GM21381 (cell line): ENCODE data around the gene LRP1-AS.

Experiments
- ATAC-seq: cut with Tn5 transposase; IDR thresholded peaks from one replicate; pipeline ENCODE4 v1.9.1; 2021; ENCODE audit warnings: mild to moderate bottlenecking, moderate library complexity; ENCODE audit not compliant: unreplicated experiment

The LRP1-AS gene

DNA sequence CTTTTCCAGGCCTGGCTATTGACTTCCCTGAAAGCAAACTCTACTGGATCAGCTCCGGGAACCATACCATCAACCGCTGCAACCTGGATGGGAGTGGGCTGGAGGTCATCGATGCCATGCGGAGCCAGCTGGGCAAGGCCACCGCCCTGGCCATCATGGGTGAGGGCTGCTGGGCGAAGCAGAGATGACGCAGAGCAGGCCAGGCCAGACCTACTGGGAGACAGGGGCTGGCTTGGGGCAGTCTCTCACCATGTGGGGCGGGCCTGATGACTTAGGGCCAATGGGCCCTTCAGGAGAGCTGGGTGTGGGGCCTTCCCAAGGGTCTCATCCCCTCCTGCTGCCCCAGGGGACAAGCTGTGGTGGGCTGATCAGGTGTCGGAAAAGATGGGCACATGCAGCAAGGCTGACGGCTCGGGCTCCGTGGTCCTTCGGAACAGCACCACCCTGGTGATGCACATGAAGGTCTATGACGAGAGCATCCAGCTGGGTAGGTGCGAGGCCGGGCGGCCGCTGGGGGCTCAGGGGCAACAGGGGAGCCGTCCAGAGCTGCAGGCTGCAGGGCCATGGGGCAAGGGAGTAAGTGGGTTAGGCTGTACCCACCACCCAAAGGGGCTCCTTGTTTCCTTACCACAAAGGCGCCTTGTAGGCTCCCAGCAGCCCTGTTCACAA, 33.0 kb upstream of the LRP1-AS start:
- ATAC-seq = no peak

DNA sequence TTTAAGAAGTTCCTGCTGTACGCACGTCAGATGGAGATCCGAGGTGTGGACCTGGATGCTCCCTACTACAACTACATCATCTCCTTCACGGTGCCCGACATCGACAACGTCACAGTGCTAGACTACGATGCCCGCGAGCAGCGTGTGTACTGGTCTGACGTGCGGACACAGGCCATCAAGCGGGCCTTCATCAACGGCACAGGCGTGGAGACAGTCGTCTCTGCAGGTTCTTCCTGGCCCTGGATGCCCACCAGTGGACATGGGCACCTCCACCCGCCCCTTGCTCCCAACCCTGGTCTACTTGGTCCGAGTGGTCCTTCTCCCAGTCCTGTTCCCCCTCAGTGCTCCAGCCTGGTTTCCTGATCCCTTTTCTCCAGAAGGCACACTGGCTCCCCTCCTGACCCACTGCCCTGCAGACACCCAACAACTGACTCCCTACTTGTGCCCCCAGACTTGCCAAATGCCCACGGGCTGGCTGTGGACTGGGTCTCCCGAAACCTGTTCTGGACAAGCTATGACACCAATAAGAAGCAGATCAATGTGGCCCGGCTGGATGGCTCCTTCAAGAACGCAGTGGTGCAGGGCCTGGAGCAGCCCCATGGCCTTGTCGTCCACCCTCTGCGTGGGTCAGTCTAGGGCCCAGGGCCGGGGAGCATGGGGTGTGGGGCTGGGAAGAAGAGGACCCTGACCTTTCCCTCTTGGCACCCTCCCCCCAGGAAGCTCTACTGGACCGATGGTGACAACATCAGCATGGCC, 32.1 kb upstream of the LRP1-AS start:
- ATAC-seq = no peak

DNA sequence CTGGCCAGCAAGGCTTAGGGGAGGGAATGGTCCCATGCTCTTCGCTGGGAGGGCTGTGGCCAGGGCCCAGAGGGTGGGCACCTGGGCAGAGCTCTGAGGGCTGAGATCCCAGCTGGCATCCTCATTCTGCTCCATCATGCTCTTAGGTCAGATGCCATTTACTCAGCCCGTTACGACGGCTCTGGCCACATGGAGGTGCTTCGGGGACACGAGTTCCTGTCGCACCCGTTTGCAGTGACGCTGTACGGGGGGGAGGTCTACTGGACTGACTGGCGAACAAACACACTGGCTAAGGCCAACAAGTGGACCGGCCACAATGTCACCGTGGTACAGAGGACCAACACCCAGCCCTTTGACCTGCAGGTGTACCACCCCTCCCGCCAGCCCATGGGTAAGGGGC, 30.8 kb upstream of the LRP1-AS start:
- no peak for ATAC-seq

DNA sequence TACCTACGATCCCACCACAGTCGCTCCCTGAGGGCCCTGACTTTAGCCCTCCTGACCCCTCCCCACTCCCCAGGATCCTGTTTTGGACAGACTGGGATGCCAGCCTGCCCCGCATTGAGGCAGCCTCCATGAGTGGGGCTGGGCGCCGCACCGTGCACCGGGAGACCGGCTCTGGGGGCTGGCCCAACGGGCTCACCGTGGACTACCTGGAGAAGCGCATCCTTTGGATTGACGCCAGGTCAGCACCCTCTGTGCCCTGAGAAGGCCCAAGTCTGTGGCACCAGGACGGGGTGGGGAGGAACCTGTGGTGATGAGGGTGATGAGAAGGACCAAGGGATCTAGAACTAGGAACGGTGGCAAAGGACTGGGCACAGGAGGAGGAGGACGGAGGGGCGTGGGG, 29.9 kb upstream of the LRP1-AS start:
- ATAC-seq = no peak

DNA sequence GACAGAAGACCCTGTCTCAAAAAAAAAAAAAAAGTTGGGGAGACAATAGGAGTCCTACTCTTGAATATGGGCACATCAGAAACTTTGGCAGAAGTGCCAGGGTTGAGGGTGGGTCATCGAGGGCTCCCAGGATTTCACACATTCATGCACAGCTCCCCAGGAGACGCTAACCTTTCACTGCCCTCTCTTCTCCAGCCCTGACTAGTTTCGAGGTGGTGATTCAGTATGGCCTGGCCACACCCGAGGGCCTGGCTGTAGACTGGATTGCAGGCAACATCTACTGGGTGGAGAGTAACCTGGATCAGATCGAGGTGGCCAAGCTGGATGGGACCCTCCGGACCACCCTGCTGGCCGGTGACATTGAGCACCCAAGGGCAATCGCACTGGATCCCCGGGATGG, 29.4 kb upstream of the LRP1-AS start:
- ATAC-seq = no peak

DNA sequence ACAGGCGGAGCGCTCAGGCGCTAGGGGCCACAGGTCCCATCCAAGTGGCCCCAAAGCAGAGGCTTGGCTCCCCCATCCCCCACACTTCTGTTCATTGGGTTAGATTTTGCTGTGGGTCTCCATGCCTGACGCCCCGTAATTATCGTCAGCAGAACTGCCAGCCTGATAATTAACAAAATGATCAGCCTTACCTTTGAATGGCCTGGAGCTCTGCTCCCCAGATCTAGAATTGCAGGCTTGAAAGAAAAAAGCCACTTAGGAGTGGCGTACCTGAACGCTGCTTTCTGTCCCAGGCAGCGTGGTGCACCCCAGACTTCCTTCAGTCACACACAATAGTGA, 28.7 kb upstream of the LRP1-AS start:
- ATAC-seq = no peak

DNA sequence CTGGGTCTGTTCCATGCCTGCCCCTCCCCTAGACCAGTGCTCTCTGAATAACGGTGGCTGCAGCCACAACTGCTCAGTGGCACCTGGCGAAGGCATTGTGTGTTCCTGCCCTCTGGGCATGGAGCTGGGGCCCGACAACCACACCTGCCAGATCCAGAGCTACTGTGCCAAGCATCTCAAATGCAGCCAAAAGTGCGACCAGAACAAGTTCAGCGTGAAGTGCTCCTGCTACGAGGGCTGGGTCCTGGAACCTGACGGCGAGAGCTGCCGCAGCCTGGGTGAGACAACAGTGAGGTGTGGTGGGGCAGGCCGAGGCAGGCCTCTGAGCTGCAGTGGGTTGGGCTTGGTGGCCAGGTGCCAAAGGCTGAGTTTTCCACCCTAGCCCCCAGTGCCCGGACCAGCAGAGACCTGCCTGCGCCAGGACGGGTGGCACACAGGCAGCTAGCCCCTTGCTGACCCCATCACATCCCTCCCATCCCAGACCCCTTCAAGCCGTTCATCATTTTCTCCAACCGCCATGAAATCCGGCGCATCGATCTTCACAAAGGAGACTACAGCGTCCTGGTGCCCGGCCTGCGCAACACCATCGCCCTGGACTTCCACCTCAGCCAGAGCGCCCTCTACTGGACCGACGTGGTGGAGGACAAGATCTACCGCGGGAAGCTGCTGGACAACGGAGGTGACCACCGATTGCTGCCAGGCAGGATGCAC, 28.2 kb upstream of the LRP1-AS start:
- ATAC-seq = no peak

DNA sequence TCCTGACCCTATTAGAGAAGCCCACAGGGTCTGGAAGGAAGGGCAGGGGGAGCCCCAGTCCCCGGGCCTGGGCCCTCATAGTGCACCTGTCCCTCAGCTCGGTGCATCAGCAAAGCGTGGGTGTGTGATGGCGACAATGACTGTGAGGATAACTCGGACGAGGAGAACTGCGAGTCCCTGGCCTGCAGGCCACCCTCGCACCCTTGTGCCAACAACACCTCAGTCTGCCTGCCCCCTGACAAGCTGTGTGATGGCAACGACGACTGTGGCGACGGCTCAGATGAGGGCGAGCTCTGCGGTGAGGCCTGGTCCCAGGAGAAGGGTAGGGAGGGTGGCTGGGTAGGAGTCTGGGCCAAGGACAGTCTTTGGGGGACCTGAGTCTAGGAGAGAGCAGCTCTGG, 26.3 kb upstream of the LRP1-AS start:
- no peak for ATAC-seq

DNA sequence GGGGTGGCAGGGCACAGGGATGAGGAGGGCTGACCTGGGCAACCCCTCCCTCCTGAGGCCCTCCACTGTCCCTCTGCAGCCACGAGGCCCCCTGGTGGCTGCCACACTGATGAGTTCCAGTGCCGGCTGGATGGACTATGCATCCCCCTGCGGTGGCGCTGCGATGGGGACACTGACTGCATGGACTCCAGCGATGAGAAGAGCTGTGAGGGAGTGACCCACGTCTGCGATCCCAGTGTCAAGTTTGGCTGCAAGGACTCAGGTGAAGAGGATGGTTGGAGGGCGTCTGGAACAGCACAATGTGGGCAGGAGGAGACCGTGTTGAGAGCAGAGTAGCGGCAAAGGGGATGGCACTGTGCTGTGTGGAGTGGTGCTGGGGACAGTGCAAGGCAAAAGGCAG, 25.7 kb upstream of the LRP1-AS start:
- ATAC-seq = no peak

DNA sequence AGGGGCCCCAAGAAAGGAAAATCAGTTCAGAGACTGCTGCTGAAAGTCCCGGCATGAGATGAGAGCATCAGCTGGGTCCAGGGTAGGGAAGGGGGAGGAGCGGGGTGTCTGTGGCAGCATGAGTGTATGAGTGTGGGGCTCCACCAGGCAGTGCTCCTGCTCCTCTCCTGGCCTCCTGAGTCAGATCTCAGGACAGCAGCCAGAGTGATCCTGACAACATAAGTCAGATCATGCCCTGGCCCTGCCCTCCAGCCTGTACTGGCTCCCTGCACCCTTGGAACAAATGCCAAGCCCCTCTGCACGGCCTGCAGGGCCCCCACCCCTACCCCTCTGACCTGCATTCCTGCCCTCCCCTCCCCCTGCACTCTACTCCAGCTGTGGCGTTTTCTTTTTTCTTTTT, 24.2 kb upstream of the LRP1-AS start:
- no peak for ATAC-seq

DNA sequence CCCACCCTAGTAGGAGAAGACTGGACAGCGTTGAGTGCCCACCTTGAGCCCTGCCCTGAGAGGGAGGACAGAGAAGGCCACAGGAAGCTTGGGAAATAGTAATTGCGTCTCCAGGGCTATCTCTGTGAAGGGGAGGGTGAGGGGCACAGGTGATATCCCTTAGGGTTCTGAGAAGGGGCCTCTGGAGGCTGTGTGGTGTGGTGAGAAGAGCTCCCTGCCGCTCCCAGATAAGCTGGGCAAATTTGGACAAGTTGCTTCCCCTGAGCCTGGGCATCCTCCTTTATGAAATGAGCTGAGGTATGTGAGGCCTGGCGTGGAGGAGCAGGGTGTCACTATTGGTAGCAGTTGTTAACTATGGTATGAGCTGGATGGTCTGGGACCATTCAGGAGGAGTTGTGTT, 23.5 kb upstream of the LRP1-AS start:
- no peak for ATAC-seq

DNA sequence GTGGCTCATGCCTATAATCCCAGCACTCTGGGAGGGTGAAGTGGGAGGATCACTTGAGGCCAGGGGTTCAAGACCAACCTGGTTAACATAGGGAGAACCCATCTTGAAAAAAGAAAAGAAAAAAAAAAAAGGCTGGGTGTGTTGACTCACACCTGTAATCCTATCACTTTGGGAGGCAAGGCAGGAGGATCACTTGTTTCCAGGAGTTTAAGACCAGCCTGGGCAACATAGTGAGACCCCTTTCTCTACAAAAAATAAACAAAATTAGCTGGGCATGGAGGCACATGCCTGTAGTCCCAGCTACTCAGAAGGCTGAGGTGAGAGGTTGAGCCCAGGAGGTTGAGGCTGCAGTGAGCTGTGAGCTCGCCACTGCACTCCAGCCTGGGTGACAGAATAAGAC, 23.0 kb upstream of the LRP1-AS start:
- ATAC-seq = no peak

DNA sequence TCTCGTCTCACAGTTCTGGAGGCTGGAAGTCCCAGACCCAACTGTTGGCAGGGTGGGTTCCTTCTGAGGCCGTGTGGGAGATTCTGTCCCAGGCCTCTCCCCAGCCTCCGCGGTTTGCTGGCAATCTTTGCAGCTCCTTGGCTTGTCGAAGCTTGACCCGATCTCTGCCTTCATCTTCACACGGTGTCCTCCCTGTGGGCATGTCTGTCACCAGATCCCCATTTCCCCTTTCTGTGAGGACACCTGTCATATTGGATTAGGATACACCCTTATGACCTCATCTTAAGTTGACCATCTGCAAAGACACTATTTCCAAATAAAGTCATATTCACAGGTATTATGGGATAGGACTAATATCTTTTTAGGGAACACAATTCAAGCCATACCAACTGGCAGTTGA, 22.6 kb upstream of the LRP1-AS start:
- no peak for ATAC-seq

DNA sequence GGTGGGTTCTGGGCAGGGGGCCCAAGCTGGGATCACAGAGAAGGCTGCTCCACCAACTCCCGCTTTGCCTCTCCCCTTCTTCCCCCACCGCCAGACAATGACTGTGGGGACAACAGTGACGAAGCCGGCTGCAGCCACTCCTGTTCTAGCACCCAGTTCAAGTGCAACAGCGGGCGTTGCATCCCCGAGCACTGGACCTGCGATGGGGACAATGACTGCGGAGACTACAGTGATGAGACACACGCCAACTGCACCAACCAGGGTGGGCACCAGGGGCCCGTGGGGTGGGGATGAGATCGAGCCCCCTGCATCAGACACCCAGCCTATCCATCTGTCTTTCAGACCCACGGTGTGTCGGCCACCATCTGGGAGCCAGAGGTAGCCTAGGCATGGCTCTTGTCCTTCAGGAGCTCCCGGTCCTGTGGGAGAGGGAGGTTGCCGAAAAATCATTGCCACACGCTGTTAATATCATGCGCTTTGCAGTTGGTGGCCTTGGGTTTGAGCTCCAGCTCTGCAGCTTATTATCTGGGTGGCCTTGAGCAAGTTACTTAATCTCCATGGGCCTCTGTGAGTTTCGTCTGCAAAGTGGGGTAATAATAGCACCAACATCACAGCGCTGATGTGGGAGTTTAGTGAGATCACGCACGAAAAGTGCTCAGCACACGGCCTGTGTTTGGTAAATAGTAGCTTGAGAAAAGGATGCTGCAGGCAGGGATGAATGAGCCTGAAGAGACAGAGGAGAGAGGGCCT, 21.8 kb upstream of the LRP1-AS start:
- no peak for ATAC-seq

DNA sequence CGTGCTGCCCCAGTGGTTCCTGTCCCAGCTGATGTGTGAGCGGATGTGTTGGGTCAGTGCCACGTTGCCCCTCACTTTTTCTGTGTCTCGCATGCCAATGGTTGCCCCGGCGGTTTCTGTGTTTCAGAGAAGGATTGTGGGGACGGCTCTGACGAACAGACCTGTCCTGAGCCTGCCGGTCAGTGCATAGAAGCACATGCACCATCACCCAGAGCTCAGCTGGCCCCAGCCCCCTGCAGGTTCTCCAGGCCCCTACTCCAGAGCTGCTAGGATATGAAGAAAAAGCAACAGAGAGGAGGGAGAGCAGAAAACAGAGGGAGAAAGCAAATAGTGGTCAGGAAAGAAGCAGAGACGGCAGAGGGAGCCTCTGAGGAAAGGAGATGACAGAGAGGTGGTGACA, 20.6 kb upstream of the LRP1-AS start:
- no peak for ATAC-seq

DNA sequence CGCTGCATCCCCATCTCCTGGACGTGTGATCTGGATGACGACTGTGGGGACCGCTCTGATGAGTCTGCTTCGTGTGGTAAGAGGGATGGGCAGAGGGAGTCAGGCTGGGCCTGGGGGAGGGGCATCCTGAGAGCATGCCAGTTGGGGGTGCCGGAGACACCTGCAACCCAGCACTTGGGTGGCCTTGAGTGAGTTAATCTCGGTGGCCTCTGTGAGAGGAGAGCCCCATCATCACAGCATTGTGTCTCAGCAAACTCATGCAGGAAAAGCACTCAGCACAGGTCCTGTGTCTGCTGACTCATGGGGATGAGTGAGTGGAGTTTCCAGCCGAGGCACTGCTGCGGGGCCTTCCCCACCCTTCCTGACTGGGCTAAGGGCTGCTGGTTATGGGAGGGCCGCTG, 19.6 kb upstream of the LRP1-AS start:
- ATAC-seq = no peak

DNA sequence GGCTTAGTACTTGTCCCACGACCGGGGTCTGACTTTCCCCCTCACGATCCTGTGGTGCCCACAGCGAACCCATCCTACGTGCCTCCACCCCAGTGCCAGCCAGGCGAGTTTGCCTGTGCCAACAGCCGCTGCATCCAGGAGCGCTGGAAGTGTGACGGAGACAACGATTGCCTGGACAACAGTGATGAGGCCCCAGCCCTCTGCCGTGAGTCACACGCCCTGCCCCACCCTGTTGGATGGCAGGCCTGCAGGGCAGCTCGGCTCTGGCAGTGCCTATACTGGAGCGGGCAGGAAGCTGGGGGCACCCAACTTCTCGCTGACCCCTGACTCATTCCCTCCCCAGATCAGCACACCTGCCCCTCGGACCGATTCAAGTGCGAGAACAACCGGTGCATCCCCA, 18.3 kb upstream of the LRP1-AS start:
- no peak for ATAC-seq

DNA sequence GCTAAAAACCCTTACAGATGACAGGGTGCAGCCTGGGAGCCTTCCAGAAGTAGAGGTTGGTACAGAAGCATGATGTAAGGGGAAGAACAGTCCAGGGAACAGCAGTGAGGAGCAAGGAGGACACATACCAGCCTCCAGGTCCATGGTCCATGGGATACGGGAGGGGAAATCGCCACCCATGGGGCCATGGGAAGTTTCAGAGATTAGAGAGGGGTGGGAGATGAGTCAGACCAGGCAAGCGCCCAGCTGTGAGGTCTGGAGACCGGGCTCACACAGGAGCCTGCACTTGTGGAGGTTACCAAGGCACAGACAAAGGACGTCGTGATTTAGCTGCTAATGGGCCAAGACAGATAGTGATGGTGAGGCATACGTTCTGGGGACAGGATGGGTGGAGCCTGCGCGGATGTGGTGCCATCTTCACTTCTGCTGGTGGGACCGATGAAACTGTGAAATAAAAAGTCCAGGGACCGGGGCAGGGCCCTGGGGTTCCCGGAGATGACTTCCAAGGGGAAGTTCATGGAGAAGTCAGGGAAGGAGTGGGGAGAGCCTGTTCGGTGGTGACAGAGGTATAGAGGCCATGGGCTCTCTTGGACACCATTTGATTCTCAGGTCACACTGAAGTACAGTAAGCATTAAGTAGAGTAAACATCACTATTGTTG, 17.7 kb upstream of the LRP1-AS start:
- ATAC-seq = no peak

DNA sequence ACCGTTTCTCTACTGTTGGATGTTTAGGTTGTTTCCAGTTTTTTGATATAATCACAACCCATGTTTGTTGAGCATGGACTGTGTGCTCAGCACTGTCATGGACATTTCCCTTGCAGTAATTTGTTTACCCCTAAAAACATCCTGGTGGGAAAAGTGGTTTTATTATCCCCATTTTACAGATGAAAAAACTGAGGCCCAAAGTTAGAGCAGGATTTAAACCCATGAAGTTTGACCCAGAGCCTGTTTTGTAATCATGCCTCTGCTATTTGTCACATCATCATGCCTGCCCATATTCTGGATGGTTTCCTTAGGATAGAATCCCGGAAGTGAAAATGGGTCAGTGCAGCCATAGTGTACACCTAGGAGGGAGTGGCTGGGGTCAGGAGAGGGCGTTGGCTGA, 17.0 kb upstream of the LRP1-AS start:
- ATAC-seq = no peak

DNA sequence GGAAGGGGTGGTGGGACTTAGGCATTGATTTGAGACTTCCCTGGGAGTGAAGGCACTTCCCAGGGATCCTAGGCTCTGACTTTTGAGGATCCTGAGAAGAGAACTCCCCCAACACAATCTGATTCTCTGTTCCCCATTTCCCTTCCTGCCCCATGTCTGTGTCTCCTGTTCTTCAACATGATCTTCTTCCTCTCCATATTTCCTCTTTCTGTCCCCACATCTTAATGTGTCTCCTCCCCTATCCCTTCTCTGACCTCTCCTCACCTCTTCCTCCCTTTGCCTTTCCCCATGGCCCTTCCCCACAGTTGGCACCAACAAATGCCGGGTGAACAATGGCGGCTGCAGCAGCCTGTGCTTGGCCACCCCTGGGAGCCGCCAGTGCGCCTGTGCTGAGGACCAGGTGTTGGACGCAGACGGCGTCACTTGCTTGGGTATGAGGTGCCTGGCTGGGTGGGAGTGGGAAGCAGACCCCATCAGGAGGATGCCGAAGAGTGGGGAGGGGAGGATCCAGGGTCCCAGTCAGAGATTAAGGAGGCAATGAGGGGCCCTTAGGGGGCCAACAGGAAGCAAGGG, 15.2 kb upstream of the LRP1-AS start:
- no peak for ATAC-seq

DNA sequence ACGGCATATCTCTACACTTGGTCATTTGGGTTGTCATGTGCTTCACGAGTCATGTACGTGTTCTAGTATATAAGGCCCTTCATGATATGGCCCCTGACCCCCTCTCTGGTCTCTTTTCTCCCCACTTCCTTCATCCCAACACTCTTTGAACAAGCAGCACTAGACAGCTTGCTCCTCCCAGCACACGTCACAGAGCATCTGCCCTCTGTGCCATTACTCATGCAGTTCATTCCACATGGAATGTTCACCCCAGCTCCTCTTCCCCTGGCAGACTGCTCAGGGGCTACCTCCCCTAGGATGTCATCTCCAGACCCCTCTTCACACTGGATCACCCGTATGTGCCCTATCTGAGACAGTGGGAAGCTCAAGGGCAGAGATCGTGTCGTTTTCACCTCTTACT, 14.1 kb upstream of the LRP1-AS start:
- no peak for ATAC-seq
